SK-N-MC (cell line): Measurements from ENCODE around the gene ANK3.

Source experiments
- EZH2 ChIP-seq: fragments of 200-600 bp; sonication (generic); IDR thresholded peaks from one replicate; pipeline ENCODE4 v1.6.1; 2017; ENCODE audit warnings: antibody characterized with exemption
- FOXP2 ChIP-seq: optimal IDR thresholded peaks from 2 replicates; pipeline ENCODE3; 2011; ENCODE audit warnings: mild to moderate bottlenecking, moderate library complexity; ENCODE audit not compliant: insufficient read depth; ENCODE audit errors: extremely low read length, control extremely low read depth
- POLR2AphosphoS5 ChIP-seq: IDR thresholded peaks from 2 replicates; pipeline ENCODE4 v1.6.1; 2012; ENCODE audit warnings: mild to moderate bottlenecking, low read depth, low read length, borderline replicate concordance

- no peak for TF ChIP-seq POLR2AphosphoS5
- no peak for TF ChIP-seq FOXP2
- TF ChIP-seq EZH2, result no peak
Observed at GRCh38 chr10:59985639-59986038, 404.0 kb downstream of the ANK3 start.
